Effector memory CD4-positive, alpha-beta T cell (primary cell): ENCODE data around the gene FCN2.

Source experiments
- DNase-seq, 3 donors: peaks; one replicate each; pipeline ENCODE4 v3.0.0-alpha.2; 2020
- H3K27ac ChIP-seq: 2 replicates; pipeline ENCODE4 v1.7.0; 2013; ENCODE audit warnings: mild to moderate bottlenecking, low read length, moderate library complexity; ENCODE audit not compliant: insufficient read depth, poor library complexity, severe bottlenecking
- H3K27me3 ChIP-seq: replicated peaks from 2 replicates; pipeline ENCODE4 v1.7.0; 2013; ENCODE audit warnings: mild to moderate bottlenecking, low read length; ENCODE audit not compliant: insufficient read depth, control insufficient read depth, poor library complexity, severe bottlenecking
- H3K36me3 ChIP-seq: 2 replicates; pipeline ENCODE4 v1.7.0; 2013; ENCODE audit warnings: mild to moderate bottlenecking, low read length, moderate library complexity; ENCODE audit not compliant: control insufficient read depth, insufficient read depth
- H3K4me1 ChIP-seq: 2 replicates; pipeline ENCODE4 v1.7.0; 2013; ENCODE audit warnings: low read length, mild to moderate bottlenecking; ENCODE audit not compliant: control insufficient read depth, insufficient read depth, poor library complexity, severe bottlenecking
- H3K4me3 ChIP-seq: 2 replicates; pipeline ENCODE4 v1.7.0; 2013; ENCODE audit warnings: low read length, low read depth, mild to moderate bottlenecking; ENCODE audit not compliant: insufficient read depth, poor library complexity, severe bottlenecking
- H3K9me3 ChIP-seq: 2 replicates; pipeline ENCODE4 v1.7.0; 2013; ENCODE audit warnings: mild to moderate bottlenecking, low read length, moderate library complexity; ENCODE audit not compliant: control insufficient read depth

Gene FCN2

DNA sequence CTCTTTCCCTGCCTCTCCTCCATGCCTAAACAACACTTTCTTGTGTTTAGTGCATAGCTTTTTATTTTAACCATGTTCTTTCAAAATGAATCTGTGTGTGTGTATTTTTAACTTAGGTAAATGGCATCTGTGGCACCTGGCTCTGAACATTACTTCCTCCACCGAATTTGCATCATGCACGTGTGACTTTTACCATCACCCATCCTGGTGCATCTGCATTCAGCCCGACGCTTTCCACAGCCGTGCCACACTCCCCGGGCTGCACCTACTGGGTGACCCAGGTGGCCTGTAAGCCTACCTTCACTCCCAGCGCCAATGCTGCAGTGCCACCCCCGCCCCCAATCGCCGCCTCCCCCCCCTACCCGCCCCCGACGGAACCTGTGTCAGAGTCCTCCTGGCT is 49.8 kb downstream of the FCN2 start:
- no peaks in the 10 kb centered on the region for H3K4me1 ChIP-seq
- no peaks in the 10 kb centered on the region for H3K27me3 ChIP-seq
- DNase-seq: no peak
- no peaks in the 10 kb centered on the region for H3K36me3 ChIP-seq
- no peak overlapping the region for H3K27ac ChIP-seq
- H3K9me3 ChIP-seq: no peaks in the 10 kb centered on the region
- no peak overlapping the region for H3K4me3 ChIP-seq

- DNase-seq: no peak
- no peaks in the 10 kb centered on the region for H3K27me3 ChIP-seq
- no peaks in the 10 kb centered on the region for H3K36me3 ChIP-seq
- no peak overlapping the region for H3K4me3 ChIP-seq
- no peaks in the 10 kb centered on the region for H3K9me3 ChIP-seq
- no peaks in the 10 kb centered on the region for H3K4me1 ChIP-seq
- H3K27ac ChIP-seq: no peak overlapping the region
Observed at GRCh38 chr9:134932171-134932570, 51.6 kb downstream of the FCN2 start.

DNA sequence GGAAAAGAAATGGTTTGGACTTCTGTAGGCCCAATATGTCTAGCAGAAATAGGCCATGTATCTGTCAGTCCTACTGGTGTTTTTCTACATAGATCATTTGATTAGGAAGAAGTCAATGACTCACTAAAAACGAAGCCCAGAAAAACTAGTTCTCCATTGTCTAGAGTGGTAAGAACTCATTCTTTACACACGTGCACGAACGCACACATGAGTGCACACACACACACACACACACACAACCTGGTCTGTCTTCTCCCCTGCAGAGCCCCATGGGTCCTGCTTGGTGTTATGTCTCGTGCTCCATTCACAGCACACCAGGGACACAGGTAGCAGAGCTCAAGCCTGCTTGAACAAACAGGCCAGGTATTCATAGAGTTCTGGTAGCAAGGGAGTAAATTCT is 52.0 kb downstream of the FCN2 start:
- no peaks in the 10 kb centered on the region for H3K27me3 ChIP-seq
- no peak overlapping the region for H3K27ac ChIP-seq
- DNase-seq: no peak
- H3K36me3 ChIP-seq: no peaks in the 10 kb centered on the region
- no peaks in the 10 kb centered on the region for H3K4me1 ChIP-seq
- H3K4me3 ChIP-seq: no peak overlapping the region
- no peaks in the 10 kb centered on the region for H3K9me3 ChIP-seq

DNA sequence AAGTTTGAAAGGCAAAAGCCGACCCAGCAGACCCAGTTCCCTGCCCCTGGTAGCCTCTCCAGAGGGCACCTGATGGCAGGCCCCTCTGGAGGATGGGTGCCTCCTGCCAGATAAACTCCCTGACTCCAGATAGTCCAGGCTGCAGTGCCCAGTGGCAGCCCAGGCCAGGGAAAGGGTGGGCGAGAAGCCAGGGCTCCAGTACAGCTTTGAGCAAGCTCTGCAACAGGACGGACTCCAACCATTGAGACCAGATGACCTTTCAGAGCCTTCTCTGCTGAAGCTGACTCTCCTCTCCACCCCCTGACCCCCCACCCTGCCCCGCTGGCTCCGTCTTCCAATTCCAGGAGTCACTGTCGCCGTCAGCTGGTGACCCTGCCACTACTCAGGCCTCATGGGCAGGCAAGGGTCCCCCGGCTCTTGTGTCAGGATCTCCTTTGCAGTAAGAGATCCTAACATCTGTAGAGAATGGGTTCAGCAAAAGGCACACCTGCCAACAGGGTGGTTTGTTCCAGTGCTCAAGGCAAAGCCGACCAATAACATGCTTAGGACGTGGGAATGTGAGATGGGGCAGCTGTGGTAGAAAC is 52.6 kb downstream of the FCN2 start:
- no peak for DNase-seq
- Histone ChIP-seq H3K36me3 (no peaks in the 10 kb centered on the region), H3K4me3 (no peak overlapping the region), H3K4me1 (no peaks in the 10 kb centered on the region), H3K27me3 (no peaks in the 10 kb centered on the region), H3K9me3 (no peaks in the 10 kb centered on the region), H3K27ac (no peak overlapping the region)

- H3K27ac ChIP-seq: no peak overlapping the region
- no peak for DNase-seq
- H3K4me1 ChIP-seq: no peaks in the 10 kb centered on the region
- H3K4me3 ChIP-seq: no peak overlapping the region
- no peaks in the 10 kb centered on the region for H3K9me3 ChIP-seq
- H3K27me3 ChIP-seq: no peaks in the 10 kb centered on the region
- H3K36me3 ChIP-seq: no peaks in the 10 kb centered on the region
Observed at GRCh38 chr9:134935056-134935640, 54.5 kb downstream of the FCN2 start.

DNA sequence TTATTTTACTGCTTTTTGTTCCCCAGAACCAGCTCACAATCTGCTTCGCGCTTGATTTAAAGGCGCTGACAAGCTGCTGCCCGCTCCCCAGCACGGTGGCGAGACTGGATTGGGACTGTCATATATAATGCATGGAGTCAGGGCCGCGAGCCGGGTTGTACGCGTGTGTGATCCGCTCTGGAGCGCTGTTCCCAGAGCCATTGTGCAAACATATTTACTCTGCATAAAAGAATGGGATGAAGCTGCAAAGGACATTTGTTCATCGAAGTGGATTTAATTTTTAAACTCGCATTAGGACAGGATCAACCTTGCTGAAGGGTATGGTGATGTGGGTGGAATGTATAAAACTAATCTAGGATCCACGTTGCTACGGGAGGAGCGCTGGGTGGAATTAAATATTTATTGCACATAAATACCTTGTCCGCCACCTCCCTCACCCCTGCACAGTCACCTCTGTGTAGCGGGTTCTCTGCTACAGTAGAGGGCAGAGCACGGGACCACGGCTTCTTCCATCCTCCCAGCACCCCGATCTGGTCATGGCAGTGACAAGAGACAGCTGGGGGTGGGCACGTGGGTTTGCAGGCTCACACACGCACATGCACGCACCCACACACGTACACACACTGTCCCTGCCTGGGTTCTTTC is 55.2 kb downstream of the FCN2 start:
- DNase-seq: no peak
- no peak overlapping the region for H3K4me3 ChIP-seq
- H3K9me3 ChIP-seq: no peaks in the 10 kb centered on the region
- no peaks in the 10 kb centered on the region for H3K4me1 ChIP-seq
- no peaks in the 10 kb centered on the region for H3K36me3 ChIP-seq
- no peaks in the 10 kb centered on the region for H3K27me3 ChIP-seq
- no peak overlapping the region for H3K27ac ChIP-seq

- no peaks in the 10 kb centered on the region for H3K9me3 ChIP-seq
- H3K27me3 ChIP-seq: no peaks in the 10 kb centered on the region
- H3K4me3 ChIP-seq: no peak overlapping the region
- DNase-seq: no peak
- H3K27ac ChIP-seq: no peak overlapping the region
- no peaks in the 10 kb centered on the region for H3K4me1 ChIP-seq
- no peaks in the 10 kb centered on the region for H3K36me3 ChIP-seq
Observed at GRCh38 chr9:134936346-134937163, 55.9 kb downstream of the FCN2 start.
